HFFc6 (cell line): ENCODE data around the gene UGT2A2. TPM values are rescaled to one million over a fixed set of nuclear protein-coding genes. Genes with fewer than 3 reads are reported as not detected.
"Not testable (repeated sequence)": the region's sequence is repeated elsewhere in the genome, so short reads cannot be mapped to it uniquely, and the experiment has no call there.

Source experiments
- DNase-seq: peaks from one replicate; pipeline ENCODE4 v3.0.0-alpha.2; 2018
- H3K27ac Mint-ChIP-seq: 2 replicates; pipeline ENCODE4 v1.8.0; 2020; ENCODE audit warnings: mild to moderate bottlenecking, mixed read lengths
- H3K27me3 Mint-ChIP-seq: 2 replicates; pipeline ENCODE4 v1.8.0; 2021; ENCODE audit warnings: mild to moderate bottlenecking, moderate library complexity, mixed read lengths; ENCODE audit not compliant: insufficient read depth
- H3K36me3 Mint-ChIP-seq: 2 replicates; pipeline ENCODE4 v1.8.0; 2021; ENCODE audit warnings: low read depth, mixed read lengths
- H3K4me1 Mint-ChIP-seq: 2 replicates; pipeline ENCODE4 v1.8.0; 2020; ENCODE audit warnings: low read depth, mixed read lengths
- H3K4me3 Mint-ChIP-seq: 2 replicates; pipeline ENCODE4 v1.8.0; 2020; ENCODE audit warnings: mild to moderate bottlenecking, moderate library complexity, mixed read lengths
- H3K9me3 Mint-ChIP-seq: 2 replicates; pipeline ENCODE4 v1.8.0; 2020; ENCODE audit warnings: mild to moderate bottlenecking, mixed read lengths
- long read RNA-seq: library from polyadenylated mRNA; unstranded; transcript quantifications from one replicate; pipeline ENCODE4 v2.0.0, GENCODE V29; 2019
- total RNA-seq, 6 experiments: library from RNA; stranded (reverse); fragmentation: NEBNext Ultra II Directional; extraction: Animal tissue kit (Norgen Biotek cat#: 25700); gene quantifications; 2 replicates in 1 of 6; 3 replicates in 5 of 6; pipeline ENCODE4 v1.2.3, GENCODE V29; 2021
- TF ChIP-seq, protein P1 (sequence below): fragments of 200-600 bp; sonication (generic); IDR thresholded peaks from 2 replicates; pipeline ENCODE4 v1.5.0; 2021; ENCODE audit warnings: antibody characterized with exemption, mild to moderate bottlenecking

The UGT2A2 gene
- not detected for total RNA-seq
- long read RNA-seq: 0 reads

DNA sequence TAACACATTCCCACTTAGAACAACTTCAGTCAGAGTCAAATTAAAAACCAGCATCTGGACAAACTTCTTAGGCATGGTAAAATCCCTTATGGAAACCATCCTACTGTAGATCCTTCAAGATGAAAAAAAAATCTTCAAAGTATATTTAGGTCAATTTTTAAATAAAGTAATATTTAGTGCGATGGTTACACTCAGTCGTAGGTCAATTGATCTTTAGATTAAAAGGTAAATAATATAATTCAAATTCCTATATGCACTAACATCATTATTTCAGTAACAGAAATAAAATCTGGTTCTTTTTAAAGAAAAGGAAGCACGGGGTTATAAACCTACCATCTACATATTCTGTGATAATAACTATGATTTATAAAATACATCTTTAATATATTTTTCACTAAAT lies at the start of gene UGT2A2:
TSS of gene UGT2A2 (minus strand) at position 101 of the 400 bp plus-strand sequence. CDS start at position 99, 2 bp downstream.
- Mint-ChIP-seq H3K4me1 (no peaks in the 10 kb centered on the region), H3K27me3 (no peaks in the 10 kb centered on the region), H3K27ac (no peak within 1 kb of the TSS), H3K36me3 (no peaks in the 10 kb centered on the region), H3K4me3 (no peak within 1 kb of the TSS), H3K9me3 (peaks cover 10% of the 10 kb centered on the region)
- DNase-seq: no peak
- TF ChIP-seq, protein P1, sequence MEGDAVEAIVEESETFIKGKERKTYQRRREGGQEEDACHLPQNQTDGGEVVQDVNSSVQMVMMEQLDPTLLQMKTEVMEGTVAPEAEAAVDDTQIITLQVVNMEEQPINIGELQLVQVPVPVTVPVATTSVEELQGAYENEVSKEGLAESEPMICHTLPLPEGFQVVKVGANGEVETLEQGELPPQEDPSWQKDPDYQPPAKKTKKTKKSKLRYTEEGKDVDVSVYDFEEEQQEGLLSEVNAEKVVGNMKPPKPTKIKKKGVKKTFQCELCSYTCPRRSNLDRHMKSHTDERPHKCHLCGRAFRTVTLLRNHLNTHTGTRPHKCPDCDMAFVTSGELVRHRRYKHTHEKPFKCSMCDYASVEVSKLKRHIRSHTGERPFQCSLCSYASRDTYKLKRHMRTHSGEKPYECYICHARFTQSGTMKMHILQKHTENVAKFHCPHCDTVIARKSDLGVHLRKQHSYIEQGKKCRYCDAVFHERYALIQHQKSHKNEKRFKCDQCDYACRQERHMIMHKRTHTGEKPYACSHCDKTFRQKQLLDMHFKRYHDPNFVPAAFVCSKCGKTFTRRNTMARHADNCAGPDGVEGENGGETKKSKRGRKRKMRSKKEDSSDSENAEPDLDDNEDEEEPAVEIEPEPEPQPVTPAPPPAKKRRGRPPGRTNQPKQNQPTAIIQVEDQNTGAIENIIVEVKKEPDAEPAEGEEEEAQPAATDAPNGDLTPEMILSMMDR: no peak

DNA sequence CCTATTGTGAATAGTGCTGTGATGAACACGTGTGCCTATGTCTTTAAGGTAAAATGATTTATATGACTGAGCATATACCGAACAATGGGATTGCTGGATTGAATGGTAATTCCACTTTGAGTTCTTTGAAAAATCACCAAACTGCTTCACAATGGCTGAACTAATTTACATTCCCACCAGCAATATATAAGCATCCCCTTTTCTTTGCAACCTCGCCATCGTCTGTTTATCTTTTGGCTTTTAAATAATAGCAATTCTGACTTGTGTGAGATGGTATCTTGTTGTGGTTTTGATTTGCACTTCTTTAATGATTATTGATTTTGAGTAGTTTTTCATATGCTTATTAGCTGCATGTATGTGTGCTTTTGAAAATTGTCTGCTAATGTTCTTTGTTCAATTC lies 45.4 kb upstream of the UGT2A2 start:
- Mint-ChIP-seq H3K27ac (no peak overlapping the region), H3K9me3 (no peaks in the 10 kb centered on the region), H3K4me1 (no peaks in the 10 kb centered on the region), H3K27me3 (no peaks in the 10 kb centered on the region), H3K36me3 (no peaks in the 10 kb centered on the region), H3K4me3 (no peak overlapping the region)
- DNase-seq: no peak
- TF ChIP-seq, protein P1: no peak

DNA sequence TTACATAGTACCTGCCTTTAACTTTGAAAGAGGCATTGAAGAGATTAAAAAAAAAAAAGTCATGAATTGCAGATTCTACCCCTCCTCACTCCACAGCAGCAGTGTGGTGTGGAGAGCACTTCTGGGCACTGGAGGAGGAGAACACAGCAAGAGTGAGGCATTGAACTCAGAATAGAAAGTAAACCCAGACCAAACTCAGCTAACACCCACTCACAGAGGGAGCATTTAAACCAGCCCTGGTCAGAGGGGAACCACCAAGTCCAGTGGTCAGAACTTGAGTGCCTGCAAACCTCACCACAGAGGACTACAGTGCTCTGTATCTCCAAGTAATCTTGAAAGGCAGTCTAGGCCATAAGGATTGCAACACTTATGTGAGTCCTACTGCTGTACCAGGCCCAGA lies 29.2 kb upstream of the UGT2A2 start:
- no peaks in the 10 kb centered on the region for H3K36me3 Mint-ChIP-seq
- no peak overlapping the region for H3K27ac Mint-ChIP-seq
- DNase-seq: no peak
- H3K9me3 Mint-ChIP-seq: peaks cover 8% of the 10 kb centered on the region
- no peaks in the 10 kb centered on the region for H3K27me3 Mint-ChIP-seq
- H3K4me1 Mint-ChIP-seq: no peaks in the 10 kb centered on the region
- TF ChIP-seq, protein P1: no peak
- no peak overlapping the region for H3K4me3 Mint-ChIP-seq

DNA sequence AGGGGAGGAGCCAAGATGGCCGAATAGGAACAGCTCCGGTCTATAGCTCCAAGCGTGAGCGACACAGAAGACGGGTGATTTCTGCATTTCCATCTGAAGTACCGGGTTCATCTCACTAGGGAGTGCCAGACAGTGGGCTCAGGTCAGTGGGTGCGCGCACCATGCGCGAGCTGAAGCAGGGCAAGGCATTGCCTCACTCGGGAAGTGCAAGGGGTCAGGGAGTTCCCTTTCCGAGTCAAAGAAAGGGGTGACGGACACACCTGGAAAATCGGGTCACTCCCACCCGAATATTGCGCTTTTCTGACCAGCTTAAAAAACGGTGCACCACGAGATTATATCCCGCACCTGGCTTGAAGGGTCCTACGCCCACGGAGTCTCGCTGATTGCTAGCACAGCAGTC lies 24.6 kb upstream of the UGT2A2 start:
- not testable (repeated sequence) for DNase-seq, H3K27ac Mint-ChIP-seq, H3K27me3 Mint-ChIP-seq, H3K4me3 Mint-ChIP-seq, H3K36me3 Mint-ChIP-seq, H3K4me1 Mint-ChIP-seq
- peaks cover 27% of the 10 kb centered on the region for H3K9me3 Mint-ChIP-seq

DNA sequence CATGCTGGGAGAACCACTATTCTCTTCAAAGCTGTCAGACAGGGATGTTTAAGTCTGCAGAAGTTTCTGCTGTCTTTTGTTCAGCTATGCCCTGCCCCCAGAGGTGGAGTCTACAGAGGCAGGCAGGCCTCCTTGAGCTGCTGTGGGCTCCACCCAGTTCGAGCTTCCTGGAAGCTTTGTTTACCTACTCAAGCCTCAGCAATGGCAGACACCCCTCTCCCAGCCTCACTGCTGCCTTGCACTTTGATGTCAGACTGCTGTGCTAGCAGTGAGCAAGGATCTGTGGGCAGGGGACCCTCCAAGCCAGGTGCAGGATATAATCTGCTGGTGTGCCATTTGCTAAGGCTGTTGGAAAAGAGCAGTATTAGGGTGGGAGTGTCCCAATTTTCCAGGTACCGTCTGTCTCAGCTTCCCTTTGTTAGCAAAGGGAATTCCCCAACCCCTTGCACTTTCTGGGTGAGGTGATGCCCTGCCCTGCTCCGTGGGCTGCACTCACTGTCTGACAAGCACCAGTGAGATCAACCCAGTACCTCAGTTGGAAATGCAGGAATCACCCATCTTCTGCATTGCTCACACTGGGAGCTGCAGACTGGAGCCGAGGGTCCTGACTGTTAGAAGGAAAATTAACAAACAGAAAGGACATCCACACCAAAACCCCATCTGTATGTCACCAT lies 21.8 kb upstream of the UGT2A2 start:
- peaks cover 46% of the 10 kb centered on the region for H3K9me3 Mint-ChIP-seq
- not testable (repeated sequence) for H3K4me3 Mint-ChIP-seq, DNase-seq, H3K27me3 Mint-ChIP-seq, H3K4me1 Mint-ChIP-seq, H3K27ac Mint-ChIP-seq, H3K36me3 Mint-ChIP-seq

DNA sequence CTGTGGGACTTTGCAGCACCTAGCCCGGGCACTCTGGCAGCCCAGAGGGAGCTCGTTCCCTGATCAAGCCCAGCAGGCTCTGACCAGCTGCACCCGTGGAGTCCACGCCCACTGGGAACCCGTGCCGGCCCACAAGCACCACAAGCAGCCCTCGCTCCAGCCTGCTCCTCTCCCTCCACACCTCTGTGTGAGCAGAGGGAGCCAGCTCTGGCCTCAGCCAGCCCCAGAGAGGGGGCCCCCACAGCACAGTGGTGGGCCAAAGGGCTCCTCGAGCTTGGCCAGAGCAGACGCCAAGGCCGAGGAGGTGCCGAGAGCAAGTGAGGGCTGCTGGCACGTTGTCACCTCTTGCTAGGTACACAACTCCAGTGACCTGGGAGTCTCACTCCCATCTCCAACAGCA lies 18.7 kb upstream of the UGT2A2 start:
- no peak overlapping the region for H3K27ac Mint-ChIP-seq
- TF ChIP-seq, protein P1: no peak
- peaks cover 59% of the 10 kb centered on the region for H3K9me3 Mint-ChIP-seq
- no peak overlapping the region for H3K4me3 Mint-ChIP-seq
- no peak for DNase-seq
- H3K4me1 Mint-ChIP-seq: no peaks in the 10 kb centered on the region
- no peaks in the 10 kb centered on the region for H3K27me3 Mint-ChIP-seq
- no peaks in the 10 kb centered on the region for H3K36me3 Mint-ChIP-seq
